Measurements from ENCODE around the gene ADGRL3.

DNA sequence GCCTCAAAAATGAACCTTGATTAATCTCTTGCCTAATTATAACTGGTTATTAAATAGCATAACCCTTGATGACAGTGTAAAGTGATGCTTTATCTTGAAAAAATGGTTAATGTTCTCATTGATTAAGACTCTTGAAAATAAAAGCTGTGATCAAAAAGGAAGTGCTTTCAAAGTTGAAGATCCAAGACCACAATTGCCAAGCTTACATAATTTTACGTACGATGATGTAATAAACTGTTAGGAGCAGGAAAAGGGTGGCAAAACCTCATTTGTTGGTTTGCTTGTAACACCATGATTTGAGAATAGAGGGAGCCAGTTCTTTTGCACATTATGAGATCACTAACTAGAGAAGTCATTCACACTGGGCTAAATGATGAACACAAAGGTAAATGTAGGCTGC, 322.2 kb downstream of the ADGRL3 start:
- TF ChIP-seq, protein P1, sequence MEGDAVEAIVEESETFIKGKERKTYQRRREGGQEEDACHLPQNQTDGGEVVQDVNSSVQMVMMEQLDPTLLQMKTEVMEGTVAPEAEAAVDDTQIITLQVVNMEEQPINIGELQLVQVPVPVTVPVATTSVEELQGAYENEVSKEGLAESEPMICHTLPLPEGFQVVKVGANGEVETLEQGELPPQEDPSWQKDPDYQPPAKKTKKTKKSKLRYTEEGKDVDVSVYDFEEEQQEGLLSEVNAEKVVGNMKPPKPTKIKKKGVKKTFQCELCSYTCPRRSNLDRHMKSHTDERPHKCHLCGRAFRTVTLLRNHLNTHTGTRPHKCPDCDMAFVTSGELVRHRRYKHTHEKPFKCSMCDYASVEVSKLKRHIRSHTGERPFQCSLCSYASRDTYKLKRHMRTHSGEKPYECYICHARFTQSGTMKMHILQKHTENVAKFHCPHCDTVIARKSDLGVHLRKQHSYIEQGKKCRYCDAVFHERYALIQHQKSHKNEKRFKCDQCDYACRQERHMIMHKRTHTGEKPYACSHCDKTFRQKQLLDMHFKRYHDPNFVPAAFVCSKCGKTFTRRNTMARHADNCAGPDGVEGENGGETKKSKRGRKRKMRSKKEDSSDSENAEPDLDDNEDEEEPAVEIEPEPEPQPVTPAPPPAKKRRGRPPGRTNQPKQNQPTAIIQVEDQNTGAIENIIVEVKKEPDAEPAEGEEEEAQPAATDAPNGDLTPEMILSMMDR (IDR thresholded peaks at IDR 0.05), result no peak
- TF ChIP-seq POLR2A (IDR thresholded peaks at IDR 0.05), result no peak

Data from thyroid gland (tissue), 4 donors.